Upper lobe of left lung (tissue), 6 donors: ENCODE measurements around the gene PTPRD. TPM values are rescaled to one million over a fixed set of nuclear protein-coding genes. Genes with fewer than 3 reads are reported as not detected.
A peak's percentile ranks its signal among the peaks of the same experiment; 100 is the strongest.

ENCODE experiments used
- ATAC-seq, 2 donors: fragments of 200-7000 bp; cut with Tn5 transposase; one replicate each; pipeline ENCODE4 v1.9.1; 2022; ENCODE audit warnings: mild to moderate bottlenecking in 2 of 2, moderate library complexity in 2 of 2; ENCODE audit not compliant: low FRiP score in 2 of 2
- DNase-seq, 2 donors: peaks; one replicate each; pipeline ENCODE4 v3.0.0-alpha.2; 2019 to 2020
- H3K27ac ChIP-seq, 4 donors: fragments of 200-600 bp; sonication (generic); one replicate each; pipeline ENCODE4 v1.5.1; 2016 to 2019
- H3K27me3 ChIP-seq, 4 donors: fragments of 200-600 bp; sonication (generic); one replicate each; pipeline ENCODE4 v1.5.1; 2017 to 2019
- H3K36me3 ChIP-seq, 4 donors: fragments of 200-600 bp; sonication (generic); one replicate each; pipeline ENCODE4 v1.5.1; 2016 to 2019
- H3K4me1 ChIP-seq, 4 donors: fragments of 200-600 bp; sonication (generic); one replicate each; pipeline ENCODE4 v1.5.1; 2018 to 2019
- H3K4me3 ChIP-seq, 4 donors: fragments of 200-600 bp; sonication (generic); one replicate each; pipeline ENCODE4 v1.5.1; 2017 to 2019; ENCODE audit warnings: mild to moderate bottlenecking in 2 of 4, moderate library complexity in 1 of 4
- H3K9me3 ChIP-seq, 4 donors: fragments of 200-600 bp; sonication (generic); one replicate each; pipeline ENCODE4 v1.5.1; 2018 to 2019
- CTCF ChIP-seq, 6 experiments: fragments of 450-650 bp in 4 of 6; fragments of 200-600 bp in 2 of 6; sonication (generic) in 2 of 6; IDR thresholded peaks; one replicate each; pipeline ENCODE4 v1.5.1; 2016 to 2019; ENCODE audit warnings: antibody characterized with exemption in 6 of 6
- EP300 ChIP-seq, 4 donors: sonication (generic); formaldehyde crosslinking; IDR thresholded peaks; one replicate each; pipeline ENCODE4 v1.5.1; 2017; ENCODE audit warnings: antibody characterized with exemption in 4 of 4, control low read depth in 2 of 4
- POLR2A ChIP-seq, 4 donors: fragments of 450-650 bp; IDR thresholded peaks; one replicate each; pipeline ENCODE4 v1.5.1; 2016 to 2017; ENCODE audit warnings: antibody characterized with exemption in 4 of 4, mild to moderate bottlenecking in 2 of 4
- POLR2AphosphoS5 ChIP-seq, 2 donors: sonication (generic); formaldehyde crosslinking; IDR thresholded peaks; one replicate each; pipeline ENCODE4 v1.5.1; 2017; ENCODE audit warnings: antibody characterized with exemption in 2 of 2
- WGBS, 2 donors: methylation state at CpG; one replicate each; pipeline ENCODE4 v1.1.5; 2017 to 2018; 5-methylcytosine and 5-hydroxymethylcytosine counted together
- total RNA-seq, 6 donors: library from RNA; depleted of rRNA in 4 of 6; stranded (reverse); fragments of >200 nt in 4 of 6; gene quantifications; one replicate each; pipeline versions ENCODE4 v1.1.0 to v1.2.1, GENCODE V29; 2016 to 2021
- donor health status: DM: no; HTN: no; CAD: no; lungs with moderate emphysema.
- donor health status: DM: no; HTN: yes; CAD: no; lungs with severe emphysema.

PTPRD gene
- total RNA-seq, 6 donors from 2014 or later, result 7.4 to 46.1 (median 14.5) TPM

- Histone ChIP-seq H3K27me3 (no peaks in the 10 kb centered on the region), H3K4me1 (peaks cover 0 to 5% (median 0%) of the 10 kb centered on the region in 4 donors), H3K4me3 (no peak overlapping the region), H3K9me3 (no peaks in the 10 kb centered on the region), H3K27ac (no peak overlapping the region), H3K36me3 (no peaks in the 10 kb centered on the region)
- 49 to 71% methylated on average over 3 of the region's 3 CpGs for WGBS, 2 donors
- TF ChIP-seq CTCF (IDR thresholded peaks at IDR 0.05) (no peak), EP300 (IDR thresholded peaks at IDR 0.05) (no peak), POLR2AphosphoS5 (IDR thresholded peaks at IDR 0.05) (no peak), POLR2A (IDR thresholded peaks at IDR 0.05) (no peak)
- peak in 1 of 2 donors; percentile 24 for DNase-seq
- no peak for ATAC-seq
Measured at GRCh38 chr9:10059044-10059443, 553.8 kb downstream of the PTPRD start.

GRCh38 chr9:10055886-10056395 is 556.9 kb downstream of the PTPRD start:
- 90 to 92% methylated on average over 6 of the region's 6 CpGs for WGBS, 2 donors
- H3K27me3 ChIP-seq, result no peaks in the 10 kb centered on the region
- H3K36me3 ChIP-seq, result no peaks in the 10 kb centered on the region
- H3K4me3 ChIP-seq, result no peak overlapping the region
- DNase-seq, result no peak
- no peaks in the 10 kb centered on the region for H3K9me3 ChIP-seq
- ATAC-seq, result no peak
- TF ChIP-seq CTCF (IDR thresholded peaks at IDR 0.05) (no peak), POLR2A (IDR thresholded peaks at IDR 0.05) (no peak), EP300 (IDR thresholded peaks at IDR 0.05) (no peak)
- H3K4me1 ChIP-seq, result peaks cover 0 to 5% (median 0%) of the 10 kb centered on the region in 4 donors
- no peak overlapping the region for H3K27ac ChIP-seq

GRCh38 chr9:10054456-10054855 is 558.3 kb downstream of the PTPRD start:
- 63 to 70% methylated on average over 1 of the region's 1 CpG for WGBS, 2 donors
- Histone ChIP-seq H3K27ac (no peak overlapping the region), H3K4me3 (no peak overlapping the region), H3K4me1 (peaks cover 0 to 5% (median 0%) of the 10 kb centered on the region in 4 donors), H3K9me3 (no peaks in the 10 kb centered on the region), H3K27me3 (no peaks in the 10 kb centered on the region), H3K36me3 (no peaks in the 10 kb centered on the region)
- no peak for ATAC-seq
- DNase-seq, result no peak
- TF ChIP-seq POLR2AphosphoS5 (IDR thresholded peaks at IDR 0.05), result no peak

GRCh38 chr9:10052916-10053315 is 559.9 kb downstream of the PTPRD start:
- DNase-seq (no peak), ATAC-seq (no peak)
- H3K36me3 ChIP-seq, result no peaks in the 10 kb centered on the region
- TF ChIP-seq POLR2A (IDR thresholded peaks at IDR 0.05), result no peak
- no peak for TF ChIP-seq POLR2AphosphoS5 (IDR thresholded peaks at IDR 0.05)
- TF ChIP-seq EP300 (IDR thresholded peaks at IDR 0.05), result no peak
- no peak for TF ChIP-seq CTCF (IDR thresholded peaks at IDR 0.05)
- H3K27me3 ChIP-seq, result no peaks in the 10 kb centered on the region
- no peaks in the 10 kb centered on the region for H3K9me3 ChIP-seq
- H3K4me1 ChIP-seq, result no peaks in the 10 kb centered on the region
- no peak overlapping the region for H3K4me3 ChIP-seq
- no peak overlapping the region for H3K27ac ChIP-seq

GRCh38 chr9:10052181-10052580 is 560.6 kb downstream of the PTPRD start:
- no peaks in the 10 kb centered on the region for H3K36me3 ChIP-seq
- H3K9me3 ChIP-seq, result no peaks in the 10 kb centered on the region
- ATAC-seq (no peak), DNase-seq (no peak)
- H3K27ac ChIP-seq, result no peak overlapping the region
- no peaks in the 10 kb centered on the region for H3K27me3 ChIP-seq
- TF ChIP-seq POLR2A (IDR thresholded peaks at IDR 0.05), result no peak
- no peak for TF ChIP-seq CTCF (IDR thresholded peaks at IDR 0.05)
- TF ChIP-seq POLR2AphosphoS5 (IDR thresholded peaks at IDR 0.05), result no peak
- no peaks in the 10 kb centered on the region for H3K4me1 ChIP-seq
- WGBS, 2 donors, result 80 to 96% methylated on average over 1 of the region's 1 CpG
- H3K4me3 ChIP-seq, result no peak overlapping the region
